Endothelial cell of umbilical vein (primary cell): Measurements from ENCODE around the gene CBFB. TPM values are rescaled to one million over a fixed set of nuclear protein-coding genes. Genes with fewer than 3 reads are reported as not detected.

Source experiments
- BruUV-seq: library from RNA; stranded (reverse); fragments of 400-500 nt; replicated peaks from 2 replicates; lab custom pipeline; 2021; lab: Mats Ljungman, UMichigan
- CTCF ChIA-PET: fragments of 300-600, 350-600 bp; sonication (Branson Sonifier 250); formaldehyde crosslinking; loops from one replicate; lab custom pipeline; 2021; ENCODE audit warnings: antibody characterized with exemption, inconsistent platforms; lab: Charles Lee
- POLR2A ChIA-PET: fragments of 300-600, 350-600 bp; sonication (Branson Sonifier 250); formaldehyde crosslinking; loops from one replicate; lab custom pipeline; 2021; ENCODE audit warnings: antibody characterized with exemption, inconsistent platforms; lab: Charles Lee
- DNase-seq: peaks from one replicate; pipeline ENCODE4 v3.0.0-alpha.2; 2011; ENCODE audit warnings: low read depth, low spot score
- FAIRE-seq: peaks from 2 replicates; lab custom pipeline; 2011; peaks lifted over from hg19 to GRCh38; lab: Jason Lieb, UNC
- H2AFZ ChIP-seq: 2 replicates; pipeline ENCODE4 v1.6.0; 2012; ENCODE audit warnings: low read depth, low read length, control low read depth, inconsistent platforms
- H3K27ac ChIP-seq: 2 replicates; pipeline ENCODE4 v1.5.1; 2011; ENCODE audit warnings: low read depth, mild to moderate bottlenecking, control low read depth, low read length, moderate library complexity; ENCODE audit not compliant: insufficient read depth
- H3K27me3 ChIP-seq, 2 experiments: 2 replicates each; pipeline versions ENCODE4 v1.6.0 to v1.6.1; 2011; ENCODE audit warnings: low read length in 2 of 2, mixed read lengths in 1 of 2; ENCODE audit not compliant: control insufficient read depth in 2 of 2, insufficient read depth in 2 of 2
- H3K36me3 ChIP-seq, 2 experiments: 2 replicates in 1 of 2; 3 replicates in 1 of 2; pipeline ENCODE4 v1.5.1; 2011; ENCODE audit warnings: low read length in 2 of 2, mild to moderate bottlenecking in 1 of 2, moderate library complexity in 1 of 2; ENCODE audit not compliant: control insufficient read depth in 2 of 2, insufficient read depth in 2 of 2; ENCODE audit errors: extremely low read depth in 1 of 2
- H3K4me1 ChIP-seq: 3 replicates; pipeline ENCODE4 v1.5.1; 2011; ENCODE audit warnings: mild to moderate bottlenecking, low read length; ENCODE audit not compliant: control insufficient read depth, insufficient read depth; ENCODE audit errors: extremely low read depth
- H3K4me2 ChIP-seq: 2 replicates; pipeline ENCODE4 v1.6.1; 2011; ENCODE audit warnings: low read length, control low read depth, mixed read lengths; ENCODE audit not compliant: insufficient read depth
- H3K4me3 ChIP-seq, 3 experiments: fragments of 200-600 bp in 1 of 3; sonication (generic), shearing (Covaris generic) in 1 of 3; replicated peaks in 1 of 3; 2 replicates each; pipeline ENCODE4 v1.5.1; 2011 to 2016; ENCODE audit warnings: control low read depth in 3 of 3, low read length in 3 of 3, mild to moderate bottlenecking in 2 of 3, inconsistent platforms in 1 of 3, low read depth in 1 of 3, moderate library complexity in 1 of 3; ENCODE audit not compliant: insufficient read depth in 1 of 3
- H3K79me2 ChIP-seq: 2 replicates; pipeline ENCODE4 v1.6.0; 2012; ENCODE audit warnings: low read length, inconsistent platforms; ENCODE audit not compliant: control insufficient read depth, insufficient read depth
- H3K9ac ChIP-seq: replicated peaks from 2 replicates; pipeline ENCODE3; 2011; ENCODE audit warnings: low read length, control low read depth; ENCODE audit not compliant: insufficient read depth; ENCODE audit errors: extremely low read depth
- H3K9me1 ChIP-seq: replicated peaks from 3 replicates; pipeline ENCODE4 v1.6.0; 2011; ENCODE audit warnings: mild to moderate bottlenecking, low read length; ENCODE audit not compliant: control insufficient read depth, insufficient read depth; ENCODE audit errors: extremely low read depth
- H3K9me3 ChIP-seq: replicated peaks from 2 replicates; pipeline ENCODE4 v1.5.1; 2012; ENCODE audit warnings: low read length, inconsistent platforms; ENCODE audit not compliant: control insufficient read depth, insufficient read depth
- H4K20me1 ChIP-seq: replicated peaks from 2 replicates; pipeline ENCODE3; 2011; ENCODE audit warnings: mild to moderate bottlenecking, low read length; ENCODE audit not compliant: control insufficient read depth, insufficient read depth; ENCODE audit errors: extremely low read depth
- EZH2 ChIP-seq: IDR thresholded peaks from 2 replicates; pipeline ENCODE4 v1.6.1; 2012; ENCODE audit warnings: borderline replicate concordance, low read depth, mild to moderate bottlenecking, moderate library complexity, low read length, inconsistent platforms; ENCODE audit not compliant: severe bottlenecking
- FOS ChIP-seq: IDR thresholded peaks from 2 replicates; pipeline ENCODE4 v1.6.1; 2011; ENCODE audit warnings: mild to moderate bottlenecking, low read length, moderate library complexity, borderline replicate concordance; ENCODE audit not compliant: insufficient read depth
- GATA2 ChIP-seq: IDR thresholded peaks from 2 replicates; pipeline ENCODE4 v1.7.0; 2011; ENCODE audit warnings: low read depth, mild to moderate bottlenecking, moderate library complexity, mixed read lengths, low read length; ENCODE audit not compliant: insufficient read length, insufficient read depth
- JUN ChIP-seq: IDR thresholded peaks from 2 replicates; pipeline ENCODE4 v1.6.1; 2011; ENCODE audit warnings: borderline replicate concordance, low read depth; ENCODE audit not compliant: insufficient read length, insufficient read depth
- MYC ChIP-seq: IDR thresholded peaks from one replicate; pipeline ENCODE4 v1.6.1; 2011; ENCODE audit warnings: mild to moderate bottlenecking, low read depth, low read length
- POLR2A ChIP-seq: IDR thresholded peaks from 2 replicates; pipeline ENCODE4 v1.6.1; 2012; ENCODE audit warnings: low read depth, mild to moderate bottlenecking, control low read depth, low read length
- POLR2AphosphoS5 ChIP-seq: IDR thresholded peaks from 2 replicates; pipeline ENCODE4 v1.6.1; 2012; ENCODE audit warnings: low read depth, mild to moderate bottlenecking, control low read depth, low read length, moderate library complexity; ENCODE audit not compliant: insufficient read depth
- dilution Hi-C: fragments of 300-500 bp; cut with MboI; formaldehyde crosslinking; loops from one replicate; pipeline ENCODE4 v1.15.0; 2019; ENCODE audit warnings: low sequenced_read_pairs; ENCODE audit not compliant: extremely low pct_ligation_motif_present
- intact Hi-C: fragments of 100-400 bp; cut with micrococcal nuclease; formaldehyde crosslinking; loops from one replicate; pipeline ENCODE4 v1.10.0; 2022
- polyA plus RNA-seq, 4 experiments: library from polyadenylated mRNA; depleted of rRNA in 3 of 4; stranded (reverse) in 3 of 4; unstranded in 1 of 4; fragments of >200 nt; gene quantifications; 2 replicates each; pipeline versions ENCODE4 v1.2.1 to v1.2.3, GENCODE V29; 2011 to 2012; ENCODE audit warnings: missing spikeins in 1 of 4
- total RNA-seq: library from RNA; stranded (reverse); gene quantifications from 2 replicates; pipeline ENCODE4 v1.2.3, GENCODE V29; 2021
- TF ChIP-seq, protein P1 (sequence below): IDR thresholded peaks from 2 replicates; pipeline ENCODE4 v1.6.1; 2011; ENCODE audit not compliant: insufficient read depth, insufficient read length
- TF ChIP-seq, protein P2 (sequence below), 2 donors: IDR thresholded peaks; 1 replicate in 1 of 2; 2 replicates in 1 of 2; pipeline ENCODE4 v1.5.1; 2011; ENCODE audit warnings: low read length in 2 of 2, mild to moderate bottlenecking in 2 of 2, moderate library complexity in 2 of 2, control low read depth in 1 of 2, inconsistent platforms in 1 of 2, low read depth in 1 of 2; ENCODE audit not compliant: insufficient read depth in 1 of 2; ENCODE audit errors: extremely low read depth in 1 of 2

CBFB gene
- total and polyA plus RNA-seq, 2 donors (not counting 3 experiments of a cell fraction or from before 2014, with no cell fraction given) = 27.8 to 103 TPM

GRCh38 chr16:67088551-67088950 lies 59.6 kb downstream of the CBFB start:
- no TSS peak for BruUV-seq
- Histone ChIP-seq H3K36me3 (peaks cover 0 to 8% of the 10 kb centered on the region in 2 experiments), H3K27ac (no peak overlapping the region), H4K20me1 (no peaks in the 10 kb centered on the region), H3K4me2 (no peak overlapping the region), H3K79me2 (peaks cover 53% of the 10 kb centered on the region), H3K4me3 (no peak overlapping the region), H3K9me3 (no peaks in the 10 kb centered on the region), H2AFZ (no peak overlapping the region), H3K9ac (no peak overlapping the region), H3K9me1 (no peaks in the 10 kb centered on the region), H3K27me3 (no peaks in the 10 kb centered on the region), H3K4me1 (no peaks in the 10 kb centered on the region)
- intact Hi-C loops (no loop called here), dilution Hi-C loops (no loop called here)
- CTCF ChIA-PET = interaction anchor here (1.6 kb wide), 1 partner anchor 27 kb away, joined by 4 read pairs; no protein-coding TSS in a partner anchor
- no peak for DNase-seq
- FAIRE-seq = no peak
- TF ChIP-seq, protein P1, sequence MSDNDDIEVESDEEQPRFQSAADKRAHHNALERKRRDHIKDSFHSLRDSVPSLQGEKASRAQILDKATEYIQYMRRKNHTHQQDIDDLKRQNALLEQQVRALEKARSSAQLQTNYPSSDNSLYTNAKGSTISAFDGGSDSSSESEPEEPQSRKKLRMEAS = no peak
- no peak for TF ChIP-seq JUN
- no peak for TF ChIP-seq POLR2AphosphoS5
- TF ChIP-seq EZH2 = no peak
- TF ChIP-seq FOS = no peak
- no peak for TF ChIP-seq POLR2A
- TF ChIP-seq, protein P2, sequence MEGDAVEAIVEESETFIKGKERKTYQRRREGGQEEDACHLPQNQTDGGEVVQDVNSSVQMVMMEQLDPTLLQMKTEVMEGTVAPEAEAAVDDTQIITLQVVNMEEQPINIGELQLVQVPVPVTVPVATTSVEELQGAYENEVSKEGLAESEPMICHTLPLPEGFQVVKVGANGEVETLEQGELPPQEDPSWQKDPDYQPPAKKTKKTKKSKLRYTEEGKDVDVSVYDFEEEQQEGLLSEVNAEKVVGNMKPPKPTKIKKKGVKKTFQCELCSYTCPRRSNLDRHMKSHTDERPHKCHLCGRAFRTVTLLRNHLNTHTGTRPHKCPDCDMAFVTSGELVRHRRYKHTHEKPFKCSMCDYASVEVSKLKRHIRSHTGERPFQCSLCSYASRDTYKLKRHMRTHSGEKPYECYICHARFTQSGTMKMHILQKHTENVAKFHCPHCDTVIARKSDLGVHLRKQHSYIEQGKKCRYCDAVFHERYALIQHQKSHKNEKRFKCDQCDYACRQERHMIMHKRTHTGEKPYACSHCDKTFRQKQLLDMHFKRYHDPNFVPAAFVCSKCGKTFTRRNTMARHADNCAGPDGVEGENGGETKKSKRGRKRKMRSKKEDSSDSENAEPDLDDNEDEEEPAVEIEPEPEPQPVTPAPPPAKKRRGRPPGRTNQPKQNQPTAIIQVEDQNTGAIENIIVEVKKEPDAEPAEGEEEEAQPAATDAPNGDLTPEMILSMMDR (IDR thresholded peaks at IDR 0.05; ENCODE audit: extremely low read depth in 1 of 2, insufficient read depth in 1 of 2, low read depth in 1 of 2, low read length in 2 of 2) = no peak
- TF ChIP-seq GATA2 = no peak
- TF ChIP-seq MYC = no peak
- POLR2A ChIA-PET = no interaction called here
